AG09319 (cell line): Measurements from ENCODE around the gene APOE.
"Not testable (repeated sequence)": the region's sequence is repeated elsewhere in the genome, so short reads cannot be mapped to it uniquely, and the experiment has no call there.

Experiments used
- DNase-seq: peaks from one replicate; pipeline ENCODE4 v3.0.0-alpha.2; 2010; ENCODE audit warnings: low read depth; ENCODE audit errors: extremely low read depth
- CTCF ChIP-seq: IDR thresholded peaks from 2 replicates; pipeline ENCODE4 v1.5.1; 2011; ENCODE audit warnings: low read depth, mild to moderate bottlenecking, inconsistent platforms, low read length, moderate library complexity

Gene APOE

GRCh38 chr19:44878120-44878865 lies 27.3 kb upstream of the APOE start:
- DNase-seq = no peak
- TF ChIP-seq CTCF = no peak

- no peak for TF ChIP-seq CTCF
- no peak for DNase-seq
Measured at GRCh38 chr19:44879309-44880065, 26.1 kb upstream of the APOE start.

- TF ChIP-seq CTCF = no peak
- no peak for DNase-seq
Measured at GRCh38 chr19:44882063-44882462, 23.5 kb upstream of the APOE start.

- DNase-seq = not testable (repeated sequence)
Measured at GRCh38 chr19:44882619-44883397, 22.8 kb upstream of the APOE start.

- TF ChIP-seq CTCF = no peak
- no peak for DNase-seq
Measured at GRCh38 chr19:44883922-44884321, 21.7 kb upstream of the APOE start.

GRCh38 chr19:44884566-44884965 lies 21.0 kb upstream of the APOE start:
- no peak for DNase-seq

GRCh38 chr19:44886141-44886540 lies 19.5 kb upstream of the APOE start:
- no peak for TF ChIP-seq CTCF
- no peak for DNase-seq

More at GRCh38 chr19:44884566-44884965, 21.0 kb upstream of the APOE start:
- no peak for TF ChIP-seq CTCF
